Measurements from ENCODE around the gene AFG1L.

DNA sequence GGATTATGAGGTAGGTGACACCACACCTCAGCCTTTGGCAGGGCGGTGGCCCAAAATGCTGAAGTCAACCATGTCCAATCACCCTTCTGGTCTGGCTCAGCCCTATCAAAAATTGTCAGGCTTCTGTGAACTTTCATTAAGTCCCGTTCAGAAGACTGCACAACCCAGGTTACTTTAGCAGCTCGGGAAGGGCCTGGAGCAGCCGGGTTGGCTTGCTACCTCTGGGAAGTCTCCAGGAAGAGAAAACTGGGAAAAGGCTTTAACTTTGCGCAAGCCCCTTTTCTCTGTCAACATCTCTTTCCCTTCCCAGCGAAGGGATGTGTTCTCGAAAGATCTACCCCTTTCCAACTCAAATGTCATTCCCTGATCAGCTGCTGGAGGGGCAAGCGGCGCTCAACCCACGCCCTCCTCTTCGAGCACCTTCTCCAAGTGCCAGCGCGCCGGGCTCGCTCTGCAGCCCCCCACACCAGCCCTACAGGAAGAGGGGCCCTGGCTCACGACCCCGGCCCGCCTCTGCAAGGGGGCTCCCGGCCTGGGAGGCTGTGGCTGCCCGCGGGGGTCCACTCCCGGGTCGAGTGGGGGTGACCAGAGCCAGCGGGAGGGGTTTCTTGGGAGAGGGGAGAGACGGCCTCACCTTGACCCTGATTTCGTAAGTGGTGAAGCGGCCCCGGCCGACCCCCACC is 34.6 kb upstream of the AFG1L start:
- TF ChIP-seq POLR2AphosphoS5 (IDR thresholded peaks at IDR 0.05; ENCODE audit: low read depth, low read length) (no peak), CTCF (IDR thresholded peaks at IDR 0.05 in 2 of 3, conservative IDR thresholded peaks at IDR 0.05 in 1 of 3; ENCODE audit: borderline replicate concordance in 1 of 3, insufficient read depth in 1 of 3, low read depth in 2 of 3, low read length in 2 of 3) (no peak)

Data from HCT116 (cell line).